Measurements from ENCODE around the gene BEST4.
"Not testable (repeated sequence)": the region's sequence is repeated elsewhere in the genome, so short reads cannot be mapped to it uniquely, and the experiment has no call there.

BEST4 gene

DNA sequence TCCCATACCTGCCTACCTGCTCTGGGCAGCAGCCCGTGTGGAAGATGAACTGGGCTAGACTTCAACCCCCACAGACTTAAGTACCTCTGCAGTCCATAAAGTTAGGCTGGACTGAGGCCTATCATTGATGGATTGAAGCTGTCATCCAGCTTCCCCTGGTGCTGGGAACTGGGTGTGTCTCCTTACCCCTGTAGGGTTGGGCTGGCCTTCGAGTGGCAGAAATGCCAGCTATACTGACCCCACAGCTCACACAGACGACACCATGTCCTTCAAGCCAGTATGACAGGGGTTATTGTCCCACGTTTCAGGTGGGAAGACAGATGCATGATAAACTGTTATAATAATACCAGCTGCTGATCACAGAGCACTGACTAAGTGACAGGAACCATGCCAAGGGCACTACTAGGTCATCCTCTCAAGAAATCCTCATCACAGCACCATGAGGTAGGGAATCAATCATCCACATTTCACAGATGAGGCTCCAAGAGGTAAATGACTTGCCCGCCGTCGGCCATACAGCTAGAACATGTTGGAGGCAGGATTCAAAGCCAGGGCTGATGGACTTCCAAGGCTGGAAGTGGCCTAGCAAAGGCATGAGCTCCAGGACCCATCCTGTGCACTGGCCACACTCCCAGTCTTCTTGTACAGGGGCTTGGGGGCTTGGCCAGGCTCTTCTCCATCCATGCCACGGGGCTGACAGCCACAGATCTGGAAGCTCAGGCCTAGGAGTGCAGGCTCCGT lies at the start of gene BEST4:
BEST4 (minus strand) TSS at position 51 of the 741 bp plus-strand sequence. CDS start 465 bp downstream, outside the sequence.
- no peak for DNase-seq

DNA sequence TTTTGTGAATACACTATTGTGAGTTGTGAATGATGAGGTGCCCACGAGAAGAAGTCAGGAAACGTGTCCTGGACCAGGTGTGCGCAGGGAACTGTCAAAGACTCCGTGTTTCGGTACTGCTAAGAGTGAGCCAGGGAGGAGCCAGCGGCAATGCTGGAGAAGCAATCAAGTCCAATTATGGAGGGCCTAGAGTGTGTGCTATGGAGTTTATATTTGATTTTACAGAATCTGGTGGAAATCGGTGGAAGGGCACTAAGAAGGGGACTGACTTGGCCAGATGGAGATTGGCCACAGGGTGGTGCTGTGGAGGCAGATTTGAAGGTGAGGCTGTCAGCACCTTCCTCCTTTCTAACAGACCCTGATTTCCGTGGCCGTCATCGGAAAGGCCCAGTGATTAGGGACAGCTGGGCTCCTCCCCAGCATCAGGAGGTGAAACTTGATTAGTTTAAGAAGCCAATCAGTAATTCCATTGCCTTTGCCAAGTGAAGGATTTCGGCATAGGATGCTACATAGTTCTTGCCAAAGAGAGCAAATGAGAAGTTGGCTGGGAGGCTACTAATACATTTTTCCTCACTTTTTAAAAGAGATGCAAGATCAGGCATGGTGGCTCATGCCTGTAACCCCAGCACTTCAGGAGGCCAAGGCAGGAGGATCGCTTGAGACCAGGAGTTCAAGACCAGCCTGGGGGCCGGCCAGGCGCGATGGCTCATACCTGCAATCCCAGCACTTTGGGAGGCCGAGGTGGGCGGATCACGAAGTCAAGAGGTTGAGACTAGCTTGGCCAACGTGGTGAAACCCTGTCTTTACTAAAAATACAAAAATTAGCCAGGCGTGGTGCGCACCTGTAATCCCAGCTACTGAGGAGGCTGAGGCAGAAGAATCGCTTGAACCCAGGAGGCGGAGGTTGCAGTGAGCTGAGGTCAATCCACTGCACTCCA lies 48.0 kb upstream of the BEST4 start:
- peak; percentile 26 for DNase-seq

DNA sequence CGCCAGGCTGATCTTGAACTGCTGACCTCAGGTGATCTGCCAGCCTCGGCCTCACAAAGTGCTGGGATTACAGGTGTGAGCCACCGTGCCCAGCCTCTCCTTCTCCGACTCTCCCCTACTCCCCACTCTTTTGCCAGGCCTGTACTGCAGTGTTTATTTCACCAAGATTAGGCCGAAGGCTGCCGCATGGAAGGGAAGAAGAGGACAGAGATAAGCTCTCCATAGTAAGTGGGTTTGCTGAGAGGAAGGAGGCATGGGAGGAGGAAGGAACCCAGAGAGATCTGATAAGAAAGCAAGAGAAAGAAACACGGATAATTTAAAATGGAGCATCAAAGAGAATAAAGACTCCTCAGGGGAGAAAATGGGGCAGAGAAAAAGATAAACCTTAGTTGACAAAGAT lies 46.4 kb upstream of the BEST4 start:
- peak; percentile 22 for DNase-seq

DNA sequence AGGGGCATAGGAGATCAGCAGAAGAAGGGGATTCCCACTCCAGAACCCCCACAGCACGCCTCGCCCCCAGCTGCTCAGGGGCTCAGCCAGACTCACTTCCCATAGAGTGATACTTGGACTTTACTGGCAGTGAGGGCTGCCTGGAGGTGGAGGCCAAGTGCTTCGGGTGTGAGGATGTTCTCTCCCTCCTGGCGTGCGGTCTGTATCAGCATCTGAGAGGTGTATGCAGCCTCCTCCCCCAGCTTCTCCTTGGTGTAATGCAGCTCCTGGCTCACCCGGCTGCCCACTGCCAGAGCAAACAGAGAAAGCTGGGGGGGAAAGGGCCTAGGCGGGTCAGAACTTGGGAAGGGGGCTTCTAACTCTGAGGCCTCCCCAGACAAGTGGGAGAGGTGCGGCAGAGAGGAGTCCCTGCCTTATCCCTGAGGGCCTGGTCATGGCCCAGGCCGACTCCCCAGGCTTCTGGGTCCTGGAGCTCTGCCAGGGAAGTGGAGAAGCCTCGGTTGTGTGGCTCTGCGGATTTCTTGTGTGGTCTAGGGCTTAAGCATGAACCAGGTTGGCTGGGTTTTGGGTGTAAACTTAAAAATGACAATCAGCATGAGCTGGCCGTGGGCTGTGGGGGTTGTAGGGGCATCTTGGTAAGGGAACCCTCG lies 44.2 kb upstream of the BEST4 start:
- DNase-seq: no peak

DNA sequence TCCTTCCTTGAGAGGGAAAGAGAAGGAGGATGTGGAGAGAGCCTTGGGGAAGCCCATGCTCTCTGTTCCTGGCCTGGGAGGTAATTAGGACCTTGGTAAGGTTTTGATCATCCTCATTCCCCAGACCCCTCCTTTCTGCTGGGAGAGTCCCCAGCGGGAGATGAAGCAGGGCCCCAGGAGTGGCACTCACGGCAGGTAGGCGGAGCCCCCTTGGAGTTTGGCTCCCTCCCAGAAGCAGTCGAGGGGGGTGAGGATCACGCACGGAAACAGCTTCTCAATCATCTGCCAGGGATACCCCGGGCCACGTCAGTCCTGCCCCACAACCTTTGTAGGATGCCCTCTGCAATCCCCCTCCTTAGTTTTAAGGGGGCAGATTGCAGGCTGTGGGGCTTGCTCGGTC lies 43.5 kb upstream of the BEST4 start:
- DNase-seq: no peak

DNA sequence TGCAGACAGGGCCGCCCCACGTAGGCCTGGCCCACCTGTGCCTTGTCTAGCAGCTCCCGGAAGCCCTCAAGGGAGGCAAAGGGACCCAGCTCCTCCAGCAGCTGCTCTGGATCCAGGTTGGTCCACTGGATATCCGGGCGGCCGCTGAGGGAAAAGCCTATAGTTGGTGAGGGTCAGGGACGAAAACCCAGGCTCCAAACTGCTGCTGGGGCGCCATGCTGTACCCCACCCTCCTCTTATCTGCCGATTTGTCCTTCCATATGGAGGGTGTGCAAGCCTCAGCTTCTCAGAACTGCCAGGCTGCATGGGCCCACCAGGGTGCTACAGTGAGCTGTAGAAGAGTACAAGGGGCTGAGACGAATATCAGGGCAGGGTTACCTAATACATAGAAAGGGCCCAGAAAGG lies 42.9 kb upstream of the BEST4 start:
- DNase-seq: no peak

DNA sequence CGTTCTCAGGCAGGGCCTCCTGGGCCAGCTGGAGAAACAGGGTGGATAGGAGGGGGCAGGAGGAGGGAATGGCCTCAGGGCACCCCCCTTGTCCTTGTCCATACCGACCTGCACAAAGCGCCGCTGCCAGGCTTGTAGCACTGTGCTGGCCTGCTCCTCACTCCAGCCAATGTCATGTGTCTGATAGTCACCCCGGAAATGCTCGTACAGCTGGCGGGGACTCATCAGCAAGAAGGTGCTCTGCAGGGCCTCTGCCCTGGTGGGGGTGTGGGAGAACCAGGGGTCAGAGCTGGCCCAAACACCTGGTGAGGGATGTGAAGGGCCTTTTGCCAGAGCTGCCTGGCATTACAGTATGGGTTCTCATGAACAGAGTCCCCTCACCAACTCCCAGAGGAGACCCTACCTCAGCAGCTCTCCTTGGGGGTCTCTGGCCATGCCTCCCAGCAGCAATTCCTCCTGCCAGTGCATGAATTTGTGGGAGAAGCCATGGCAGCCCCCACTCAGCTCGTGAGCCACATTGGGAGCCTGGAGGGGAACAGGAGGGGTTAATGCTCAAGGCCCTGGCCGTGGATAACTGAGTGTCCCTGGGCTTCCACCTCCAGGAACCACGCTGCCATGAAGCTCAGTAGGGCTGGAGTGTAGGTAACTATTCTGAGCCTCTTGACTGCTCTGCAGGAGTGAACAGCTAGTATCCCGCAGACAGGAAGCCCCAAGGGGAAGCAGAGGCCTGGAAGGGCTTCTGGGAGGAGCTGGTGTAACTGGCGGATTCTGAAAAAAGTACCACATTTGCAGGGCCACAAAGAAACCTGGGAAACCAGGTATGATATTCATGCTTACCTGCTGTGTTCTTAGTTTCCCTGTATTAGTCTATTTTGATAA lies 41.8 kb upstream of the BEST4 start:
- DNase-seq: peak; percentile 18

DNA sequence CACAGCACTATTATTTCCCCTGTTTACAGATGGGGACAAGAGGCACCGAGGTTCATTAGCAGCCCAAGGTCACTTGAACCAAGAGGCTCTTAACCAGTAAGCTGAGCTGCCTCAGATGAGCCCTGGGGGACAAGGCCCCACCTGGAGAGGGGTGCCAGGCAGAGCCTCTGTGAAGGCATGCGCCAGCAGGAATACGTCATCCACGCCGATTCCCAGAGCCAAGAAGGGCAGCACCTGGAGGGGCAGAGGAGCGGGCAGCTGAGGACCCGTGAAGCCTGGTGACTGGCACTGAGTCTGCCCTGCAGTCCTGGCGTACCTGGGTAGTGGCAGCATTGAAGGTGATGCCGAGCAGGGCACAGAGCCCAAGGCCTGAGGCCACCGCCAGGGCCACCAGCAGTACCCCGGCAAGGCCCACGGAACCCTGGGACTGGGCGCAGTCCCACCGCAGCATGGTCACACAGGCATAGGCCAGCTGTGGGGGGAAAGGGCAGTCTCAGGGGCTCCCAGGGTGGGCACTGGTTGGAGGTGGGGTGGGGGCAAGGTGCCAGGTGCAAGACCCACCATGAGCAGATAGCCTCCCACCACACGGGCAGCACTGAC lies 41.0 kb upstream of the BEST4 start:
- no peak for DNase-seq

DNA sequence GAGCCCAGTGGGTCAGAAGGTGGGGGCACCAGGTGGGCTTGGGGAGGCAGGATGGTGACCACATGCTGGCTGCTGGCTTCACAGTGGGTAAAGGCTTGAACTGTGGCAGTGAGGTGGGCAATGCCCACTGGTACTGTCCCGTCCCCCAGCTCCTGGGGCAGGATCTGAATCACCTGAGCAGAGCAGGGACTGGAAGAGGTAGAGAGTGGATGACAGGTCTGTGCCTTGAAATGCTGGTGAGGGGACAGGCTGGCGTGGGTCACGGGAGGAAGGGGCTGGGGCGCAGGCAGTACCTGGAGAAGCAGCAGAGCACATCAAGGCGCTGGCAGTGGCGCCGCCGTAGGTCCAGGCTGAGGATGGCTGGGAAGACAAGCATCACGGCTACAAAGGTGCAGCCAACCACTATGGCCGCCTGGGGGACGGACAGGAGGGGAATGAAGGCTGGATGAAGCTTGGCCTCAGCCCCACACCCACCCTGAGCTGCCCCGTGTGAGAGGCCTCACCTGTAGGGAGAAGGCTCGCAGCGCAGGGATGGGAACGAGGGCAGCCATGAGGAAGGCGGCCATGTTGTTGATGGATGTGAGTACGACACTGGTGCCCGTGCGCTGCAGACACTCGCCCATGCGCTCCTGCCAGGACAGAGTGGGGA lies 40.2 kb upstream of the BEST4 start:
- no peak for DNase-seq

DNA sequence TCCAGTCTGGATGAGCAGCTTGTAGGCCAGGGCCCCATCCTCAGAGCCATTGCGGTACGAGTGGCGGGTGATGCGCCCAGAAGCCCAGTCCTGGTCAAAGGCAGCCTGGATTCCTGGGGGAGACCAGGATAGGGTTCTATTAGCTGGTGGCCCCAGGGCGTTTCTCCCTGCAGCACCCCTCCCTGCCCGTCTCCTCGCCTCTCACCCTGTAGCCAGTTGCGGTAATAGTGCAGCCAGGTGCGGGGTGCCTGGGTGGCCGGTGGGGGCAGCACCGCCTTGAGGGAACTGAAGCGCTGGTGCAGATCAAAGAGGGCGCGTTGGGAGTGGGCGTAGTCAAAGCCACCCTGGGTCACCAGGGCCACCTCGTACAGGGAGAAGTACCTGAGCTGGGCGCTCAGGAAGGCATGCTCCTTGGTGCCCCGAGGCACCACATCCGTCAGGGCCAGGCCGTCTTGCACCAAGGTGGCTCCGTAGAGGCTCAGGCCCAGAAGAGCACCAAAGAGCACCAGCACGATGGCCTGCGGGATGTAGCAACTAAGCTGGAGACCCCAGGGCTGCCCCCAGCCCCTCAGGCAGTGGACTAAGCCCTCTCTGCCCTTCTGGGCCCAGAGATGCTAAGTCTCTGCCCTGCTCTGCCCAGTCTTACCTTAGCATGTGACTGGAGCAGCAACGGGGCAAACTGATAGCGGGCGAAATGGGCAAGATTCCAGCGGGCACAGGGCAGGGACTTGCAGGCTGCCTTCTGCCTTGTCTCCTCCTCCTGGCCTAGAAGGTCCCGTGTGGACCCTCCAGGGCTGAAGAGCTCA lies 39.4 kb upstream of the BEST4 start:
- no peak for DNase-seq

DNA sequence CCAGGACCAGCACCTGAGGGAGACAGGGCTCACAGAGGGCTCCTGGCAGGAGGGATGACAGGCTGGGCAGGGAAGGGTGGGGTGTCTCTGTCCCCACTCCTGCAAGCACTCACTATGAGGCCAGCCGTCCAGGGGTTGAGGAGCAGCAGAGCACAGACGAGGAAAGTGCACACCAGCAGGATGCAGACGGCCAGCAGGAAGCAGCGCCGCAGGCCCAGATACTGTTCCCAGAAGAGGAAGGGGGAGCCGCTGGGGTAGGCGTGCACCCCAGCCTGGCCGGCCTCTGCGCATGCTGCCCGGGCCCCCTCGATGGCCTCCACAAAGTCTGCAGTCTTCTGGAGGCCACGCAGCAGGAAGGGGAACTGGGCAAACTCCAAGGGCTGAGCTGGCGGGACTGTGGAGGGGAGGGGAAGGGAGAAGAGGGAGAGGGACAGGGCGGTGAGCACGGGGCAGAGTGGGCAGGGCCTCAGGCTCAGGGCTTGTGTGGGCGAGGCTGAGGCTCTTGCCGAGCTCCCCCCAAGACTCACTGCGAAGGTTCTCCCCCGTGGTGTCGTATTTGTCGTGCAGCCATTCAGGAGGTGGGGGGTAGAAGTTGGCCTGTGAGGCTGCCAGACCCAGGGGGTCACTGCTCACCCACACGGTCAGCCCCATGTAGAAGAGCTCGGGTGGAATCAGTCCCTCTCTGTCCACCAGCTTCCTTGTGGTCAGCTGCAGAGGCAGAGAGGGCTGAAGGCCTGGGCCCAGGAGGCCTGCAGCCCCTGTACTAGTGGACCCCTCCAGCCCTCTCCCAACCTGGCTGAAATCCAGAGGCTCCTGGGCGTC lies 38.6 kb upstream of the BEST4 start:
- no peak for DNase-seq

DNA sequence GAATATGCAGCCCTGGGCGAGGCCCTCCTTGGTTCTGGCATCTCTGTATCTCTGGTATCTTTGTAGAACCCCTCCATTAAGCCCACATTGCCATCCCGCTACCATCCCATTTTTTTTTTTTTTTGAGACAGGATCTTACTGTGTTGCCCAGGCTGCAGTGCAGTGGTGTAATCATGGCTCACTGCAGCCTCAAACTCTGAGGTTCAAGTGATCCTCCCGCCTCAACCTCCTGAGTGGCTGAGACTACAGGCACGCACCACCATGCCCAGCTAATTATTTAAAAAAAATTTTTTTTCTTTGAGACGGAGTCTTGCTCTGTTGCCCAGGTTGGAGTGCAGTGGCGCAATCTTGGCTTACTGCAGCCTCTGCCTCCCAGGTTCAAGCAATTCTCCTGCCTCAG lies 36.4 kb upstream of the BEST4 start:
- not testable (repeated sequence) for DNase-seq

DNA sequence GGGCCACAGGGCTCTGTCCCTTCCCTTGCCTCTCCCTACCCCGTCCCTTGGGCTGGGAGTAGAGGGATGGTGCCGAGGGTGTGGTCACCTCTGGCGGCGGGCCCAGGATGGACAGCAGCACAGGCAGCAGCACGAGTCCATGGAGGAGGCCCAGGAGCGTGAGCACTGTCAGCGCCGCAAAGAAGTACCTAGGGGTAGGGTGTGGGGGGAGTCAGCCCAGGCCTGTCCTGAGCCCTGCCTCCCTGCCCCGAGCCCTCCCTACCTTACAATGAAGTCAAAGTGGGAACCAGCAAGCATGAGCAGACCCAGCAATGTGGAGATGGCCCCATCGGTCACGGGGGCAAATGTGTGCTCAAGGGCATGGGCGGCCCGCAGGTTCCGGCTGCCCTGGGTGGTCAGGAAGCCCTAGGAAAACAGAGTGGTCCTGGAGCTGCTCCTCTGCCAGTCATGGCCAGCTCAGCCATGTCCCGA lies 35.0 kb upstream of the BEST4 start:
- no peak for DNase-seq

DNA sequence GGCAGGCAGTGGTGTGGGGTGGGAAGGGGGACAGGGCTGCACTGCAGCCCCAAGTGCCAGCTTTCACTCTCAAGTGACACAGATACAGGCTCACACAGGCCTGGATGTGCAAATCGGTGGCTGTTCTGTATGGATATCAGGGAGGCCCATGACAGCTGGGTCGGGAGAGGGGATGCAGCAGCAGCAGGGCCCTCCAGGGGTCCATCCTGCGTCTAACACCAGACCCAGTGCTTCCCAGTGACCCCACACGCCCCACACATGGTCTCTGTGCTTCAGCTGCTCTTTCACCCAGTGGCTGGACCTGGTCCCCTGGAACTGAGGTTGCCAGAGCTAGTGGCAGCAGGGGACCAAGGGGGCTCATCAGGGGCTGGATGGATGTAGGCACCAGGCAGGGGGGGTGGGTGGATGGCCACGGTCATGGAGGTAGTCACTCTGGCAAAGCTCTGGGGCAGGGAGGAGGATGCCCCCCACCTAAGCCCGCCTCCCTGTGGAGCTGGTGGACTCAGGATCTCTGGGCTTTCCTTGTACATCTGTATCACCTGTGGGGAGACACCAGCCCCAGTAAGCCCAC lies 34.2 kb upstream of the BEST4 start:
- no peak for DNase-seq

DNA sequence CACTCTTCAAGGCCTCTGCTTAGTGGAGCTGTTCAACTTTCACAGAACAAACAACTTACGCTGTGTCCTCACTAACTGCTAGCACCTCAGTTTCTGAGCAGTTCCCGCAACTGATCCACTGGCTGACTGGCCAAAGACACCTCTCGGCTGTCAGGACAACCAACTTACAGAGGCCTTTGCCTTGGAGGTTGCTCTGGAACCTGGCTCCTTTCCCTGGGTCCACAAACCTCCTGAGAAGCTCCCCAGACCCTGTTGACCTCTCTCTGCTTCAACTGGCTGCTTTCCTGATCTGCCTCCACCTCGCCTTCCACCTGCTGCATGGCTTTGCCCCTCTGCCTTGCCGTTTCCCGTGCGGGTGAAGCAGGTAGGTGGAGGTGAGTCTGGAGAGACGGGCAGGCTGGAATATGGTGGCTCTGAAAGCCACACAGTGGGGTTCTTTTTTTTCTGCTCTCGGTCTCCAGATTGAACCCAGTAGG lies 33.3 kb upstream of the BEST4 start:
- no peak for DNase-seq

DNA sequence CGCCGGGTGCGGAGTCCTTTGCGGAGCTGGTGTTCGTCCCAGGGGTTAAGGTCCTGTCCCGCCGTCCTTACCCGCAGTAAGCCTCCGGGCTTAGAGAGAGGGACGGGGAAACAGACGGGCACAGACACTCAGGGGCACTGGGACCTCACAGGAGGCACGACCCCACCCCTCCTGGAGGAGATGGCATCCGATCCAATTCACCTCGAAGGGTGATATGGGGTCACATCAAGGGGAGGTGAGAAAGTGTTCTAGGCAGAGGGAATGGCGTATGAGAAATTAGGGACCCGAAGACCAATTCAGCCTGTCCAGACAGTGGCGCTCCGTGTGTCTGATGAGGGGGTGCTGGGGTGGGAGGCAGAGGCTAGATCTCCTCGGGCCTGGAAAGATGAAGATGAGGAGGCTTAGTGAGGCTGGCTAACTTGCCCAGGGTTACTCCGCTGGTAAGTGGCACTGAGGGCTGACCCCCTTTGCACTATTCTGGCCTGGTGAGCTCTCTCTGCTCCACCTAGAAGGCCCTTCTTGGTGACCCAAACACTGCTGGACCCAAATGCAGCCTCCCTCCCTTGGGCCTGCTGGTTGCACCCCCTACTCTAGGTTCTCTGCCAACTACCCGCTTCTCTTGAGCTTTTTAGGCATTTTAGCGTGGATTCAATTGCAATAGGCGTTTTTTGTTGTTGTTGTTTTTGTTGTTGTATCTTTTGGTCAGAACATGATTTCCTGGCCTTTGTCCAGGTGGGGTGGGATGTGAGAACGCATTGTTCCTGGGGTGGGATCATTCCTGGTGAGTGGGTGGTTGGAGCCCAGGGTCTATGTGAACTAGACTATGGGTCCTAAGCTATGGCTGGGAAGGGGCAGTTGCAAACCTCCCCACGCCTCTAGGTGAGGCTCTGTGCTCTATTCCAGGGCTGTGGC lies 32.6 kb upstream of the BEST4 start:
- no peak for DNase-seq

DNA sequence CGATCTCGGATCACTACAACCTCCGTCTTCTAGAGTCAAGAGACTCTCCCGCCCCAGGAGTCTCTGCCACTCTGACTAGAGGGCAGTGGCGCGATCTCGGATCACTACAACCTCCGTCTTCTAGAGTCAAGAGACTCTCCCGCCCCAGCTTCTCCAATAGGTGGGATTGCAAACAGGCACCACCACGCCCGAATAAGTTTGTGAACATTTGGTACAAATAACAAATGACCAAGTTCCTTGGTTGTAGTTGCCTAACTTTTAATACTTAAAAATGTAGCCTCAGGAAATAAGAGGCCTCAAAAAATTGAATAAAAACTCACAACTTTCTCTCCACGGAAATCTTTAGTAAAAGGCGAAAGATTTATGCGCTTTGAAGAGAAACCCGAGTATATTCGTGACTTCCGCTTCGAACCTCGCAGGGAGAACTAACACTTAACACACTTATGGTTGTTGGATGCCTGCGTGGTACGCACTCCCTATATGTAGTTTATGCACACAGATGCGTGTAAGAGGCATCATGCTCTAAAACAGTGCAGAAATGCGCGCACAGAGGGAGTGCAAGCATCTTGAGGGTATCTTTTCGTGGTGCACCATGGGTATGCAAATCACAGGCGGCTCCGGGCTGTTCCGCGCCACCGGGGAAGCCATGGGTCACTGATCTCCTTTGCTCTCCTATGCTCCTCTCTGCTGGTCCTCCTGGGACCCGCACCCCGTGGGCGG lies 31.8 kb upstream of the BEST4 start:
- DNase-seq: peak; percentile 75

Data from GF-D8 (cell line).